Measurements from ENCODE around the gene CLK2. TPM values are rescaled to one million over a fixed set of nuclear protein-coding genes. Genes with fewer than 3 reads are reported as not detected.

Gene CLK2
- total and polyA plus RNA-seq, 2 of the 13 experiments (the other 11 are each of a cell fraction or from before 2014, with no cell fraction given), result 20.1 to 73.5 TPM

- TF ChIP-seq, protein P1, sequence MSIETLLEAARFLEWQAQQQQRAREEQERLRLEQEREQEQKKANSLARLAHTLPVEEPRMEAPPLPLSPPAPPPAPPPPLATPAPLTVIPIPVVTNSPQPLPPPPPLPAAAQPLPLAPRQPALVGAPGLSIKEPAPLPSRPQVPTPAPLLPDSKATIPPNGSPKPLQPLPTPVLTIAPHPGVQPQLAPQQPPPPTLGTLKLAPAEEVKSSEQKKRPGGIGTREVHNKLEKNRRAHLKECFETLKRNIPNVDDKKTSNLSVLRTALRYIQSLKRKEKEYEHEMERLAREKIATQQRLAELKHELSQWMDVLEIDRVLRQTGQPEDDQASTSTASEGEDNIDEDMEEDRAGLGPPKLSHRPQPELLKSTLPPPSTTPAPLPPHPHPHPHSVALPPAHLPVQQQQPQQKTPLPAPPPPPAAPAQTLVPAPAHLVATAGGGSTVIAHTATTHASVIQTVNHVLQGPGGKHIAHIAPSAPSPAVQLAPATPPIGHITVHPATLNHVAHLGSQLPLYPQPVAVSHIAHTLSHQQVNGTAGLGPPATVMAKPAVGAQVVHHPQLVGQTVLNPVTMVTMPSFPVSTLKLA (IDR thresholded peaks at IDR 0.05), result peak; percentile 74
- TF ChIP-seq ARNTL (CRISPR knock-in tag; IDR thresholded peaks at IDR 0.05) (no peak), ZNF709 (CRISPR knock-in tag; IDR thresholded peaks at IDR 0.05) (no peak), PHF20 (CRISPR knock-in tag; IDR thresholded peaks at IDR 0.05) (peak; percentile 99), NFYC (CRISPR knock-in tag; IDR thresholded peaks at IDR 0.05) (peak; percentile 28; the same call in 1 of the 2 replicates), EP300 (IDR thresholded peaks at IDR 0.05; ENCODE audit: low read depth in 2 of 2, low read length in 2 of 2) (peak in 1 of 2 experiments; percentile 19; a peak in 1 of 4 replicates), EP300 (CRISPR knock-in tag; IDR thresholded peaks at IDR 0.05; ENCODE audit: borderline replicate concordance) (no peak), YEATS2 (CRISPR knock-in tag; IDR thresholded peaks at IDR 0.05; ENCODE audit: borderline replicate concordance) (peak; percentile 98), KLF12 (CRISPR knock-in tag; IDR thresholded peaks at IDR 0.05; ENCODE audit: borderline replicate concordance) (0 out of 2 replicates have a peak, but pooled peaks have one; percentile 34), POGZ (CRISPR knock-in tag; IDR thresholded peaks at IDR 0.05) (peak; percentile 32; the same call in 1 of the 2 replicates), HNRNPUL1 (IDR thresholded peaks at IDR 0.05; ENCODE audit: low read depth, low read length) (no peak), CBFB (CRISPR knock-in tag; IDR thresholded peaks at IDR 0.05) (0 out of 2 replicates have a peak, but pooled peaks have one; percentile 28), SALL2 (CRISPR knock-in tag; IDR thresholded peaks at IDR 0.05) (0 out of 2 replicates have a peak, but pooled peaks have one; percentile 29), RXRB (CRISPR knock-in tag; IDR thresholded peaks at IDR 0.05; ENCODE audit: borderline replicate concordance) (peak; percentile 25; the same call in 1 of the 2 replicates), ELF3 (CRISPR knock-in tag; IDR thresholded peaks at IDR 0.05) (peak; percentile 77), ZFAT (CRISPR knock-in tag; conservative IDR thresholded peaks at IDR 0.05) (no peak), ZBTB33 (CRISPR knock-in tag; IDR thresholded peaks at IDR 0.05) (peak; percentile 40; the same call in 1 of the 2 replicates)
- TF ChIP-seq, protein P2, sequence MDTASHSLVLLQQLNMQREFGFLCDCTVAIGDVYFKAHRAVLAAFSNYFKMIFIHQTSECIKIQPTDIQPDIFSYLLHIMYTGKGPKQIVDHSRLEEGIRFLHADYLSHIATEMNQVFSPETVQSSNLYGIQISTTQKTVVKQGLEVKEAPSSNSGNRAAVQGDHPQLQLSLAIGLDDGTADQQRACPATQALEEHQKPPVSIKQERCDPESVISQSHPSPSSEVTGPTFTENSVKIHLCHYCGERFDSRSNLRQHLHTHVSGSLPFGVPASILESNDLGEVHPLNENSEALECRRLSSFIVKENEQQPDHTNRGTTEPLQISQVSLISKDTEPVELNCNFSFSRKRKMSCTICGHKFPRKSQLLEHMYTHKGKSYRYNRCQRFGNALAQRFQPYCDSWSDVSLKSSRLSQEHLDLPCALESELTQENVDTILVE (CRISPR knock-in tag; IDR thresholded peaks at IDR 0.05), result peak; percentile 34; the same call in 1 of the 2 replicates
- TF ChIP-seq, protein P3, sequence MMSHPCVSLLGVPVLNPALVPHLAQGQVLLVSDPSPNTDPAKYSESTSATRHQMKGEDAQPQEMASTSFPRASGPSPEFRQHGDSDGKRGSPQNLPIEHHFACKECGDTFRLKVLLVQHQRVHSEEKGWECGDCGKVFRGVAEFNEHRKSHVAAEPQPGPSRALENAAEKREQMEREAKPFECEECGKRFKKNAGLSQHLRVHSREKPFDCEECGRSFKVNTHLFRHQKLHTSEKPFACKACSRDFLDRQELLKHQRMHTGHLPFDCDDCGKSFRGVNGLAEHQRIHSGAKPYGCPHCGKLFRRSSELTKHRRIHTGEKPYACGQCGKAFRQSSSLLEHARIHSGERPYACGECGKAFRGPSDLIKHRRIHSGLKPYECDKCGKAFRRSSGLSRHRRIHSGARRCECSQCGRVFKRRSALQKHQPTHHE (CRISPR knock-in tag; IDR thresholded peaks at IDR 0.05; ENCODE audit: borderline replicate concordance), result no peak
- TF ChIP-seq, protein P4, sequence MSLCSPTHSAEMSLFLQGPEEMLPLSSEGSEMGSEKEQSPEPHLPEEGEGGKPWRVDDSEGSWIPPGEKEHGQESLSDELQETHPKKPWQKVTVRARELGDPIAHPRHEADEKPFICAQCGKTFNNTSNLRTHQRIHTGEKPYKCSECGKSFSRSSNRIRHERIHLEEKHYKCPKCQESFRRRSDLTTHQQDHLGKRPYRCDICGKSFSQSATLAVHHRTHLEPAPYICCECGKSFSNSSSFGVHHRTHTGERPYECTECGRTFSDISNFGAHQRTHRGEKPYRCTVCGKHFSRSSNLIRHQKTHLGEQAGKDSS (CRISPR knock-in tag; IDR thresholded peaks at IDR 0.05; ENCODE audit: borderline replicate concordance, low read depth), result no peak
- TF ChIP-seq, protein P5, sequence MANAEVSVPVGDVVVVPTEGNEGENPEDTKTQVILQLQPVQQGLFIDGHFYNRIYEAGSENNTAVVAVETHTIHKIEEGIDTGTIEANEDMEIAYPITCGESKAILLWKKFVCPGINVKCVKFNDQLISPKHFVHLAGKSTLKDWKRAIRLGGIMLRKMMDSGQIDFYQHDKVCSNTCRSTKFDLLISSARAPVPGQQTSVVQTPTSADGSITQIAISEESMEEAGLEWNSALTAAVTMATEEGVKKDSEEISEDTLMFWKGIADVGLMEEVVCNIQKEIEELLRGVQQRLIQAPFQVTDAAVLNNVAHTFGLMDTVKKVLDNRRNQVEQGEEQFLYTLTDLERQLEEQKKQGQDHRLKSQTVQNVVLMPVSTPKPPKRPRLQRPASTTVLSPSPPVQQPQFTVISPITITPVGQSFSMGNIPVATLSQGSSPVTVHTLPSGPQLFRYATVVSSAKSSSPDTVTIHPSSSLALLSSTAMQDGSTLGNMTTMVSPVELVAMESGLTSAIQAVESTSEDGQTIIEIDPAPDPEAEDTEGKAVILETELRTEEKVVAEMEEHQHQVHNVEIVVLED (CRISPR knock-in tag; IDR thresholded peaks at IDR 0.05; ENCODE audit: borderline replicate concordance), result peak; percentile 51; the same call in 1 of the 2 replicates
Observed at GRCh38 chr1:155241069-155241679, 32.1 kb downstream of the CLK2 start (continued).

Data from HepG2 (cell line).